Smooth muscle cell (in vitro differentiated cells): Measurements from ENCODE around the gene STEAP2. TPM values are rescaled to one million over a fixed set of nuclear protein-coding genes. Genes with fewer than 3 reads are reported as not detected.
"Not testable (repeated sequence)": the region's sequence is repeated elsewhere in the genome, so short reads cannot be mapped to it uniquely, and the experiment has no call there.

Experiments used
- DNase-seq: peaks from one replicate; lab custom pipeline; 2025; ENCODE audit not compliant: unreplicated experiment; lab: John Stamatoyannopoulos, UW
- H2AFZ ChIP-seq: fragments of 200-600 bp; sonication (generic); 2 replicates; pipeline ENCODE4 v1.6.0; 2016; ENCODE audit warnings: antibody characterized with exemption, low read depth, mild to moderate bottlenecking
- H3F3A ChIP-seq: fragments of 200-600 bp; sonication (generic); 2 replicates; pipeline ENCODE4 v1.6.0; 2017; ENCODE audit warnings: antibody characterized with exemption, low read depth
- H3K27ac ChIP-seq: fragments of 200-600 bp; sonication (generic); 2 replicates; pipeline ENCODE4 v1.5.1; 2016; ENCODE audit warnings: low read depth, mild to moderate bottlenecking
- H3K27me3 ChIP-seq: fragments of 200-600 bp; sonication (generic); 2 replicates; pipeline ENCODE4 v1.6.1; 2016; ENCODE audit warnings: low read depth, mild to moderate bottlenecking
- H3K36me3 ChIP-seq: fragments of 200-600 bp; sonication (generic); 2 replicates; pipeline ENCODE4 v1.5.1; 2016; ENCODE audit warnings: low read depth
- H3K4me1 ChIP-seq: fragments of 200-600 bp; sonication (generic); 2 replicates; pipeline ENCODE4 v1.5.1; 2016; ENCODE audit warnings: low read depth
- H3K4me2 ChIP-seq: fragments of 200-600 bp; sonication (generic); 2 replicates; pipeline ENCODE4 v1.6.0; 2016; ENCODE audit warnings: mild to moderate bottlenecking
- H3K4me3 ChIP-seq: fragments of 200-600 bp; sonication (generic); 2 replicates; pipeline ENCODE4 v1.5.1; 2016; ENCODE audit warnings: mild to moderate bottlenecking
- H3K79me2 ChIP-seq: fragments of 200-600 bp; sonication (generic); 2 replicates; pipeline ENCODE4 v1.6.0; 2016; ENCODE audit warnings: low read depth, mild to moderate bottlenecking
- H3K9ac ChIP-seq: fragments of 200-600 bp; sonication (generic); 2 replicates; pipeline ENCODE4 v1.6.0; 2016; ENCODE audit warnings: low read depth
- H3K9me3 ChIP-seq: fragments of 200-600 bp; sonication (generic); replicated peaks from 2 replicates; pipeline ENCODE4 v1.5.1; 2016; ENCODE audit warnings: low read depth
- H4K20me1 ChIP-seq: fragments of 200-600 bp; sonication (generic); 2 replicates; pipeline ENCODE4 v1.6.0; 2016; ENCODE audit warnings: low read depth
- WGBS: methylation state at CpG from one replicate; pipeline ENCODE4 v1.1.7; 2016; ENCODE audit warnings: low lambda C conversion rate; 5-methylcytosine and 5-hydroxymethylcytosine counted together
- polyA plus RNA-seq: library from polyadenylated mRNA; unstranded; fragments of >200 nt; fragmentation: Nextera tagmentation; extraction: Ambion mirVana; gene quantifications from 2 replicates; pipeline ENCODE4 v1.2.1, GENCODE V29; 2016
- total RNA-seq: library from RNA; depleted of rRNA; stranded (reverse); fragments of >200 nt; gene quantifications from 2 replicates; pipeline ENCODE4 v1.2.3, GENCODE V29; 2014
- TF ChIP-seq, protein P1 (sequence below): fragments of 200-600 bp; sonication (generic); IDR thresholded peaks from 2 replicates; pipeline ENCODE4 v1.5.1; 2017; ENCODE audit warnings: borderline replicate concordance, mild to moderate bottlenecking, antibody characterized with exemption; ENCODE audit not compliant: insufficient read depth, poor library complexity, severe bottlenecking

The STEAP2 gene
- total and polyA plus RNA-seq, 2 experiments from 2014 or later = 1.0 TPM; not detected in 1

DNA sequence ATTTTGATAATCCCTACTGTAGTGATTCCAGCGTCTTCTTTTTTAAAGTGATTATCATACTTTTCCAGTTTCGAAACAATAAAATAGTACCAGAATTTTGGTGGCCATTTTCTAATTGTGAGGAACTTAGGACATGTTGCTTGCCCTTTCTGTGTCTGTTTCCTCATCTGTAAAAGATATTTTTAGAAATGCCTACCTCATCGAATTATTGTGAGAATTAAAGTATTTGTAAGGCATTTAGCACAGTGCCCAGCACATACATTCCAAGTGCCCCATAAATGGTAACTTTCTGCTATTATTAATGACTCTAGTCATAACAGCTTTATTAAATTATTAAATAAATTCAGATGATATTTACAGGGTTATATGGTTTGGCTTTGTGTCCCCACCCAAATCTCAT, 37.2 kb downstream of the STEAP2 start:
- 89% methylated on average over 3 of the region's 3 CpGs for WGBS
- TF ChIP-seq, protein P1, sequence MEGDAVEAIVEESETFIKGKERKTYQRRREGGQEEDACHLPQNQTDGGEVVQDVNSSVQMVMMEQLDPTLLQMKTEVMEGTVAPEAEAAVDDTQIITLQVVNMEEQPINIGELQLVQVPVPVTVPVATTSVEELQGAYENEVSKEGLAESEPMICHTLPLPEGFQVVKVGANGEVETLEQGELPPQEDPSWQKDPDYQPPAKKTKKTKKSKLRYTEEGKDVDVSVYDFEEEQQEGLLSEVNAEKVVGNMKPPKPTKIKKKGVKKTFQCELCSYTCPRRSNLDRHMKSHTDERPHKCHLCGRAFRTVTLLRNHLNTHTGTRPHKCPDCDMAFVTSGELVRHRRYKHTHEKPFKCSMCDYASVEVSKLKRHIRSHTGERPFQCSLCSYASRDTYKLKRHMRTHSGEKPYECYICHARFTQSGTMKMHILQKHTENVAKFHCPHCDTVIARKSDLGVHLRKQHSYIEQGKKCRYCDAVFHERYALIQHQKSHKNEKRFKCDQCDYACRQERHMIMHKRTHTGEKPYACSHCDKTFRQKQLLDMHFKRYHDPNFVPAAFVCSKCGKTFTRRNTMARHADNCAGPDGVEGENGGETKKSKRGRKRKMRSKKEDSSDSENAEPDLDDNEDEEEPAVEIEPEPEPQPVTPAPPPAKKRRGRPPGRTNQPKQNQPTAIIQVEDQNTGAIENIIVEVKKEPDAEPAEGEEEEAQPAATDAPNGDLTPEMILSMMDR = no peak

DNA sequence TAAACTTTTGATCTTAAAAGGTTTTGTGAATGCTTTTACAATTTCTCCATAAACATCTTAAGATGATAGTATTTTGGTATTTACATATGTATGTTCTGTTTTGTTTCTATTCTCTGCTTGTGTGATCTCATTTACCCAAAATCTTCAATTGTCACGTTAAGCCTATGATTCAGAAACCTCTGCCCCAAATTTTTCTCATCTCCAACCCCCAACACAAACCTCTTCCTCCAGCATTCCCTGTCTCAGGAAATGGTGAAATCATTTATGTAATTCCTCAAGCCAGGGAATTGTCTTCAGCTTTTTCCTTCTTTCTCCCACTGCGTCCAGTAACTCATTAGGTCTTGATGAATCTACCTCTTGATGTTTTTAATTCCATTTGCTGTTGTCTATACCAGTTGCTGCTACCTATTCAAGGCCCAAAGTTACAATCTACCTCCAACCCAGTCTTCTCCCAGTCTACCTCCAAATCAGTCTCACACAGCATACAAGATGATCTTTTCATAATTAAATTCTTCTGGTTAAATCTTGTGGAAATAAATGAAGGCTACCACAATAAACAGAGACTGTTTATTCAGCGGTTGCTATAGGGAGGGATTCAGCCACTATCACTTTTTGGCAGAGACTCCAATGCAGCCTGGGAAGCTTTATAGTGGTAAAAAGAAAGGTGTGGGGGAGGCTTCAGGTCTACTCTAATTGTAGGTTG, 39.2 kb downstream of the STEAP2 start:
- H3K27me3 ChIP-seq = peaks cover 8% of the 10 kb centered on the region
- TF ChIP-seq, protein P1 = no peak
- no peak overlapping the region for H2AFZ ChIP-seq
- no peak overlapping the region for H3K27ac ChIP-seq
- no peak for DNase-seq
- 78% methylated on average over 3 of the region's 3 CpGs for WGBS
- peaks cover 4% of the 10 kb centered on the region for H3K4me1 ChIP-seq
- no peak overlapping the region for H3K4me3 ChIP-seq
- no peaks in the 10 kb centered on the region for H4K20me1 ChIP-seq
- H3K4me2 ChIP-seq = no peak overlapping the region
- H3K36me3 ChIP-seq = no peaks in the 10 kb centered on the region
- no peaks in the 10 kb centered on the region for H3K79me2 ChIP-seq
- no peaks in the 10 kb centered on the region for H3K9me3 ChIP-seq
- H3K9ac ChIP-seq = no peak overlapping the region
- no peaks in the 10 kb centered on the region for H3F3A ChIP-seq

More for the DNA sequence above, 37.2 kb downstream of the STEAP2 start:
- H3K4me1 ChIP-seq = peaks cover 6% of the 10 kb centered on the region
- no peak overlapping the region for H3K9ac ChIP-seq
- H2AFZ ChIP-seq = no peak overlapping the region
- no peak overlapping the region for H3K4me3 ChIP-seq
- no peaks in the 10 kb centered on the region for H3K9me3 ChIP-seq
- H4K20me1 ChIP-seq = no peaks in the 10 kb centered on the region
- DNase-seq = no peak
- H3F3A ChIP-seq = no peaks in the 10 kb centered on the region
- H3K36me3 ChIP-seq = no peaks in the 10 kb centered on the region
- H3K79me2 ChIP-seq = no peaks in the 10 kb centered on the region
- H3K27ac ChIP-seq = no peak overlapping the region
- H3K4me2 ChIP-seq = no peak overlapping the region
- H3K27me3 ChIP-seq = peaks cover 9% of the 10 kb centered on the region

DNA sequence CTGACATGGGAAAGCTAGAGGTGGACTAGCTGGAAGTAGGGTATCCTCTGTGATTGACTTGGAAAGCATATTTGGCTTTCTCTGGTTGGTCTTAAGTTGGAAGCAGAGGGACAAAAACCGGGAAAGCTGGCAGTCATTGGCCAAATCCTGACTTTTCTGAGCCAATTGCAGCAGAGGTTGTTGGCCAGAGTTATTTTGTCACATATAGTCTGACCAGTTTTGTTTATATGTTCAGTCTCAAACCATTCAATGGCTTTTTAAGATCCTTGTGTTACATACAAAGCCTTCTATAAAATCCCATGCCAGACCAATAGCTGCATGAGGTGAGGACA, 39.7 kb downstream of the STEAP2 start:
- no peak for DNase-seq
- WGBS = 93% methylated on average over 1 of the region's 1 CpG
- H3K4me1 ChIP-seq = no peaks in the 10 kb centered on the region
- H3K4me2 ChIP-seq = no peak overlapping the region
- peaks cover 2% of the 10 kb centered on the region for H3K27me3 ChIP-seq
- H3K9ac ChIP-seq = no peak overlapping the region
- no peaks in the 10 kb centered on the region for H4K20me1 ChIP-seq
- H3K79me2 ChIP-seq = no peaks in the 10 kb centered on the region
- no peaks in the 10 kb centered on the region for H3F3A ChIP-seq
- H2AFZ ChIP-seq = no peak overlapping the region
- no peaks in the 10 kb centered on the region for H3K9me3 ChIP-seq
- H3K36me3 ChIP-seq = no peaks in the 10 kb centered on the region
- no peak overlapping the region for H3K27ac ChIP-seq
- TF ChIP-seq, protein P1 = no peak
- no peak overlapping the region for H3K4me3 ChIP-seq

DNA sequence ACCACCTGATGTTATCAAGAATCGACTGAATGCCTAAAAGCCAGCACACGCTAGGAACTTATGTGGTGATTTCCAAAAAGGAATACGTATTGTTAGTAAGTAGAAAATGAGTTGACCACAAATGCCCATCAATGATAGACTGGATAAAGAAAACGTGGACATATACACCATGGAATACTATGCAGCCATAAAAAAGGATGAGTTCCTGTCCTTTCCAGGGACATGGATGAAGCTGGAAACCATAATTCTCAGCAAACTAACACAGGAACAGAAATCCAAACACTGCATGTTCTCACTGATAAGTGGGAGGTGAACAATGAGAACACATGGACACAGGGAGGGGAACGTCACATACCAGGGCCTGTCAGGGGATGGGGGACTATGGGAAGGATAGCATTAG, 44.5 kb downstream of the STEAP2 start:
- H3K36me3 ChIP-seq, H3K4me2 ChIP-seq, H3F3A ChIP-seq, H3K27ac ChIP-seq, H4K20me1 ChIP-seq, H3K4me3 ChIP-seq, H2AFZ ChIP-seq, H3K4me1 ChIP-seq, H3K79me2 ChIP-seq, H3K9ac ChIP-seq, H3K27me3 ChIP-seq, DNase-seq, H3K9me3 ChIP-seq: not testable (repeated sequence)
- WGBS = 90% methylated on average over 5 of the region's 5 CpGs
